Measurements from ENCODE around the gene ARHGEF28. TPM values are rescaled to one million over a fixed set of nuclear protein-coding genes. Genes with fewer than 3 reads are reported as not detected.

The ARHGEF28 gene
- total and polyA plus RNA-seq, 12 donors, result 0.62 to 3.4 (median 1.5) TPM

DNA sequence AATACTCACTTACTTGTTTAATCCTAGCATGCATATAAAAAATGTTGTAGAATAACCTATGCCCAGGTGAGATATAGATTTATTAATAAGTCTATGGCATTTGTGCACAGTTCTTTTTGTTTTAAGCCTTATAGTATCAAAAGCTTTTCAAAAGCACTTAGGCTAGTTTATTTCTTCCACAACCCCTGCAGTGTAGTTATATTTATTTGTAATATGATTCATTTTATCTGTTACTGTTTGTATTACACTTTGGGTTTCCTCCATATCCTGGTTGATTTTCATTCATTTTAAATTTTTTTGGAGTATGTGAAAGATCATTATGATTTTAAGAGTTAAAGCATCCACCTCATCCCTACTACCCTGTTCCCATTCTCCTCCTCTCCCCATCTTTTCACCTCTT is 18.8 kb upstream of the ARHGEF28 start:
- peaks cover 0 to 11% (median 0%) of the 10 kb centered on the region in 9 donors for H3K4me1 ChIP-seq
- peaks cover 0 to 4% (median 0%) of the 10 kb centered on the region in 11 donors for H3K9me3 ChIP-seq
- no peak for TF ChIP-seq CTCF (IDR thresholded peaks at IDR 0.05)
- DNase-seq (no peak), ATAC-seq (no peak)
- H3K36me3 ChIP-seq, result no peaks in the 10 kb centered on the region
- no peak overlapping the region for H3K4me3 ChIP-seq
- H3K27me3 ChIP-seq, result peaks cover 0 to 6% (median 0%) of the 10 kb centered on the region in 7 donors
- H3K27ac ChIP-seq, result no peak overlapping the region
- intact Hi-C loops (cut with DNase I), result no loop called here

GRCh38 chr5:73612799-73613198 is 13.2 kb upstream of the ARHGEF28 start:
- DNase-seq (no peak), ATAC-seq (no peak)
- no peak overlapping the region for H3K4me3 ChIP-seq
- H3K27me3 ChIP-seq, result peaks cover 0 to 6% (median 0%) of the 10 kb centered on the region in 7 donors
- H3K9me3 ChIP-seq, result no peaks in the 10 kb centered on the region
- intact Hi-C loops (cut with DNase I), result no loop called here
- no peak for TF ChIP-seq CTCF (IDR thresholded peaks at IDR 0.05)
- H3K27ac ChIP-seq, result no peak overlapping the region
- 92 to 93% methylated on average over 3 of the region's 3 CpGs for WGBS, 2 donors
- H3K36me3 ChIP-seq, result no peaks in the 10 kb centered on the region
- H3K4me1 ChIP-seq, result no peaks in the 10 kb centered on the region

DNA sequence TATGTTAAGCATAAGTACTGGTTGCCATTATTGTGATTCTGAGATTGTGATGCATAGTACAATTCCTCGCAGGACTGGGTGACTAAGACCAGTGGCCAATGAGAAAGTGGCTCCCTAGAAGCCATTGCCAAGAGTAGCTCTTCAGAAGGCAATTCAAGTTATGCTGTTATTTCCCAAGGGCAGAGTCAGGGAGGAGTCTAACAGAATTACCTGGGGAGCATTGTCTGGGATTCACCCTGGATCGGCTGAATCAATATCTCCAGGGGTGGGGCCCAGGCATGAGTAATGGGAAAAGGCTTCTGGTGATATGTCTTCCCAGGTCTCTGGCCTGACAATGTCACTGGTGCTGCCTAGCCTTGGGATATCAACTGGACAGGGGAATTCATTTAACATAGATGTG is 10.9 kb upstream of the ARHGEF28 start:
- Histone ChIP-seq H3K27me3 (peaks cover 0 to 6% (median 0%) of the 10 kb centered on the region in 7 donors), H3K4me3 (no peak overlapping the region), H3K27ac (no peak overlapping the region), H3K36me3 (no peaks in the 10 kb centered on the region), H3K9me3 (no peaks in the 10 kb centered on the region), H3K4me1 (no peaks in the 10 kb centered on the region)
- intact Hi-C loops (cut with DNase I), result no loop called here
- no peak for DNase-seq
- TF ChIP-seq CTCF (IDR thresholded peaks at IDR 0.05), result no peak
- WGBS, 2 donors, result 86 to 87% methylated on average over 2 of the region's 2 CpGs
- ATAC-seq, result no peak

DNA sequence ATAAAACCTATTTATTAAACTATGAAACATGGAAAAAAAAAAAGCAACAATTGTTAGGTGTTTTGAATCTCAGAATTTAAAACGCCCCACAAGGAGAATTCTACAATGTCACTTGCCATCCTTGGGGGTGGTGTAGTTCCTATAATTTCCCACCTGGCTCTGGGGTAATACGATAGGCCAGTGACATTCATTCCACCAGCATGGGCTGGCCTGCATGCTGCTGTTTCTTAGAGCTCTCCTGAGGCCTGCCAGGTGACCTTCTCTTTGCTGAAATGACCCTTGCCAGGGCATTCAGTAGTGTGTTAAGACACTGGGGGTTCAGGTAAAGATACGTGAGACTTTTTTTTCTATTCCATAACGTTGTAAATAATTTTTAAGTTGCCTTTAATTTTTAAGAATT is 10.0 kb upstream of the ARHGEF28 start:
- no peak for DNase-seq
- no peak overlapping the region for H3K27ac ChIP-seq
- H3K4me3 ChIP-seq, result no peak overlapping the region
- intact Hi-C loops (cut with DNase I), result no loop called here
- ATAC-seq, result no peak
- H3K27me3 ChIP-seq, result peaks cover 0 to 5% (median 0%) of the 10 kb centered on the region in 7 donors
- WGBS, 2 donors, result 92 to 93% methylated on average over 4 of the region's 4 CpGs
- H3K4me1 ChIP-seq, result no peaks in the 10 kb centered on the region
- H3K36me3 ChIP-seq, result no peaks in the 10 kb centered on the region
- no peaks in the 10 kb centered on the region for H3K9me3 ChIP-seq
- TF ChIP-seq CTCF (IDR thresholded peaks at IDR 0.05), result no peak
